Activated naive CD4-positive, alpha-beta T cell treated with anti-CD3 and anti-CD28 coated beads, Interleukin-2, amount 10 ng/mL, durations not matched to agents 7 days and 5 days (primary cell): ENCODE data around the gene RAB7B.

Experiments
- CTCF ChIA-PET: fragments of 350-600 bp; sonication (Branson Sonifier 250); formaldehyde crosslinking; loops from one replicate; lab custom pipeline; 2021; ENCODE audit warnings: antibody characterized with exemption; lab: Charles Lee
- DNase-seq: peaks from one replicate; pipeline ENCODE4 v3.0.0-alpha.2; 2020
- H3K27ac Mint-ChIP-seq: one replicate; pipeline ENCODE4 v1.8.0; 2021; ENCODE audit warnings: mild to moderate bottlenecking, moderate library complexity, mixed read lengths
- H3K27me3 Mint-ChIP-seq: one replicate; pipeline ENCODE4 v1.8.0; 2021; ENCODE audit warnings: mild to moderate bottlenecking, mixed read lengths
- H3K36me3 Mint-ChIP-seq: one replicate; pipeline ENCODE4 v1.8.0; 2021; ENCODE audit warnings: mixed read lengths
- H3K4me1 Mint-ChIP-seq: one replicate; pipeline ENCODE4 v1.8.0; 2021; ENCODE audit warnings: mixed read lengths
- H3K4me3 Mint-ChIP-seq: one replicate; pipeline ENCODE4 v1.8.0; 2021; ENCODE audit warnings: mild to moderate bottlenecking, moderate library complexity, mixed read lengths
- H3K9me3 Mint-ChIP-seq: one replicate; pipeline ENCODE4 v1.8.0; 2021; ENCODE audit warnings: mixed read lengths

Gene RAB7B

DNA sequence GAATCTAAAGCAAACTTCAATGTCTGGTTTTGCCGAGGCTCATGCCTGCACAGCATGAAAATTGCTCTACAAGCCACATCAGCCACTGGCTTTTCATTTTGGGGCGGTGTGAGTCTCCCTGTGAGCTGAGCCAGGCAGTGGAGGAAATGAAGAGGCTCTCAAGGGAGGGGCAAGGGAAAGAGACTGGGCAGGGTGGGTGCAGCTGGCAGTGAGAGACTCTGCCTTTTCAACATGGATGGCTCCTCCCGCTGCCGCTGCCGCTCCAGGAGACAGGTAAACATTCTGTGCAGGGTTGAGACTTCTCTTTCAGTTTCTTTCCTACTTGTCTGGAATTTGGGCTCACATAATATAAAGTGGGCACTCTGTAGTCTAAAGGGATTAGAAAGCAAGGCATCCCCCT, 31.8 kb upstream of the RAB7B start:
- peak; percentile 34 for DNase-seq
- peak overlapping the region; percentile 3 for H3K4me3 Mint-ChIP-seq
- CTCF ChIA-PET, result interaction anchor here (0.6 to 2.1 kb wide), 5 partner anchors 12 to 1000 kb away, joined by 3 to 6 read pairs (median 5); no protein-coding TSS in a partner anchor
- no peaks in the 10 kb centered on the region for H3K9me3 Mint-ChIP-seq
- no peaks in the 10 kb centered on the region for H3K36me3 Mint-ChIP-seq
- H3K4me1 Mint-ChIP-seq, result peaks cover 44% of the 10 kb centered on the region
- H3K27ac Mint-ChIP-seq, result no peak overlapping the region
- peaks cover 46% of the 10 kb centered on the region for H3K27me3 Mint-ChIP-seq

DNA sequence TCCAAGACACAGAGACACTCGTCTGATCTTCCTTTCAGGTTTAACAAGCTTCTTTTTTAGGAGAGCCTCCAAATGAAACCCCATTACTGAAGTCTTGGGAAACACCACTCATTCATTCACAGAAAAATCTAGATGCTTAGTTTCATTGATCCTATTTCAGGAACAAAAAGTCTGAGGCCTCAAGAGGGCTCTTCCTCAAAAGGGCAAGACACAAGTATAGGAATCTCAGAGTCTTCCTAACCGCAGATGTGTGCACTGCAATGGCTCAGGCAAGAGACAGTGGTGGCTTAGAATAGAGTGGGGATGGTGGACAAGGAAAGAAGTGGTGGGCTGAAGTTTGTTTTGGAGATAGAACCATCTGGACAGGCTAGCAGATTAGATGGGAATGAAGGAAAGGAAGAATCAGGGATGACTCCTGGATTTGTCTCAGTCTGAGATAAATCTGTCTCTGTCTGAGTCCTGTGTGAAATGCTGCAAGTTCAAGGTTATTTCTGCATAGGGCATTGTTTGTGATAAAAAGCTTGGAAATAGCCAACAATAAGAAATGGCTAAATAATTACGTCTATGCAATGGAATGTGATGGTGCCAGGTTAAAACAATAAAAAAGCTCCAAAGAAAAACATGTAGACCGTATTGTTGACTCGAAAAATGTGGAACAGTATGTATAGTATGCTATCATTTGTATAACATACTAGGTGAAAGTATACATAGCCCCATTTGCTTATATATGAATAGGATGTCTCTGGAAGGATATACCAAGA, 29.4 kb upstream of the RAB7B start:
- no peak overlapping the region for H3K4me3 Mint-ChIP-seq
- CTCF ChIA-PET, result interaction anchor here (0.7 to 5.7 kb wide), 6 partner anchors 13 to 73 kb away, joined by 3 to 164 read pairs (median 4); no protein-coding TSS in a partner anchor
- no peaks in the 10 kb centered on the region for H3K36me3 Mint-ChIP-seq
- H3K27ac Mint-ChIP-seq, result peak overlapping the region; percentile 30
- H3K27me3 Mint-ChIP-seq, result peaks cover 60% of the 10 kb centered on the region
- no peaks in the 10 kb centered on the region for H3K9me3 Mint-ChIP-seq
- peaks cover 28% of the 10 kb centered on the region for H3K4me1 Mint-ChIP-seq
- DNase-seq, result no peak

DNA sequence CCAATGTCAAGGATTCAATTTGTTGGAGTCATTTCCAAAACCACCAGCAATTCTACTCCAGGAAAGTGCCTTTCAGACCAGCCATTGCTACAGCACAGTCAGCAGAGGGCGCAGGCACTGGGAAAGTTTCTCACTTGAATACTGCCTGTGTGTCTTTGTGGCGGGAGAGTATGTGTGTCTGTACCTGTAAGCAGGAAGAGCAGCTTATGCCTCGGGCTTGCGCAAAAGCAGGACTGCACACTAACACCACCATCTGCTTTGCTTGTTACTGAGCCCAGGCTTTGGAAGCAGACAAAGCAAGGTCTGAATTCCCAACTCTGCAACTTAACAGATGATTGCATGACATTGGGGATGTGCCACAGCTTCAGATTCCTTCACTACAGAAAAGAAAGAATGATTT, 27.5 kb upstream of the RAB7B start:
- CTCF ChIA-PET, result interaction anchor here (0.7 to 5.7 kb wide), 19 partner anchors 9 to 633 kb away, joined by 3 to 164 read pairs (median 5); no protein-coding TSS in a partner anchor
- DNase-seq, result peak; percentile 85
- Mint-ChIP-seq H3K27me3 (peaks cover 62% of the 10 kb centered on the region), H3K36me3 (no peaks in the 10 kb centered on the region), H3K4me1 (peaks cover 23% of the 10 kb centered on the region), H3K9me3 (no peaks in the 10 kb centered on the region), H3K4me3 (no peak overlapping the region), H3K27ac (no peak overlapping the region)

DNA sequence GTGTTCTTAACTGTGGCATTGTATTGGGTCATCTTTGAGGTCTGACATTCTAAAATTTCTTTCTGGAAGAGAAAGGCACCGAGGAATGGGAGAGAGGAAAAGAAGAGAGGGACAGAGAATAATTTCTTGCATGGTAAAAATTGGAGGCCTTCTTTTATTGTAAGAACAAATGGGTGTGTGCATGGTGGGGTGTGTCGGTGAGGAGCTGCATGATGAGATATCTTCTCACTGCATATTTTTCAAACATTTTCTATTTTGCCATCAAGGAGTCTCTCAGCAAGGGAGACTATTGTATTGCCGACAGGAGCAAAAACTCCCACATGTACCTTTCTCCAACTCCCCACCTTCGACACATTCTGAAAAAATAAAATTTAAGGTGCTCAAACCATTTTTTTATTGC, 27.0 kb upstream of the RAB7B start:
- Mint-ChIP-seq H3K4me3 (no peak overlapping the region), H3K27ac (no peak overlapping the region), H3K36me3 (no peaks in the 10 kb centered on the region), H3K9me3 (no peaks in the 10 kb centered on the region), H3K27me3 (peaks cover 58% of the 10 kb centered on the region), H3K4me1 (peaks cover 21% of the 10 kb centered on the region)
- CTCF ChIA-PET, result interaction anchor here (0.8 to 5.7 kb wide), 18 partner anchors 10 to 634 kb away, joined by 3 to 164 read pairs (median 6); no protein-coding TSS in a partner anchor
- DNase-seq, result no peak

DNA sequence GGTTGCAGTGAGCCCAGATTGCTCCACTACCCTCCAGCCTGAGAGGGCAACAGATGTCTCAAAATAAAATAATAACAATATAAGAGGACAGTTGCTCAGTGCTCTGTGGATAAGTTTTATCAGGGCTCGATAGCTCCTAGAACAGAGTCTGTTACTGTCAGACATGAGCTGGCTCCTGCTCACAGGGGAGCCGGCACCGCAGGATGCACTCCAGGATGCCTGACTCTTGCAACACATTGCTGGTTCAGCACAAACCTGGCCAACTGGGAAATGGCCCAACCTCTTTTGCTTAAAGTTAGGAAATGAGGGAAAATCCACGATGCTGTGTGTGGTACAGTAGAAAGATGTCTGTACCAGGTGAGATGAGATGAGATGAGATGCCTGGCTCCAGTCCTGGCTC, 26.3 kb upstream of the RAB7B start:
- CTCF ChIA-PET, result interaction anchor here (0.7 to 5.7 kb wide), 16 partner anchors 11 to 247 kb away, joined by 3 to 164 read pairs (median 4); no protein-coding TSS in a partner anchor
- H3K36me3 Mint-ChIP-seq, result no peaks in the 10 kb centered on the region
- H3K9me3 Mint-ChIP-seq, result no peaks in the 10 kb centered on the region
- no peak for DNase-seq
- H3K4me1 Mint-ChIP-seq, result peaks cover 14% of the 10 kb centered on the region
- no peak overlapping the region for H3K27ac Mint-ChIP-seq
- no peak overlapping the region for H3K4me3 Mint-ChIP-seq
- peaks cover 53% of the 10 kb centered on the region for H3K27me3 Mint-ChIP-seq

DNA sequence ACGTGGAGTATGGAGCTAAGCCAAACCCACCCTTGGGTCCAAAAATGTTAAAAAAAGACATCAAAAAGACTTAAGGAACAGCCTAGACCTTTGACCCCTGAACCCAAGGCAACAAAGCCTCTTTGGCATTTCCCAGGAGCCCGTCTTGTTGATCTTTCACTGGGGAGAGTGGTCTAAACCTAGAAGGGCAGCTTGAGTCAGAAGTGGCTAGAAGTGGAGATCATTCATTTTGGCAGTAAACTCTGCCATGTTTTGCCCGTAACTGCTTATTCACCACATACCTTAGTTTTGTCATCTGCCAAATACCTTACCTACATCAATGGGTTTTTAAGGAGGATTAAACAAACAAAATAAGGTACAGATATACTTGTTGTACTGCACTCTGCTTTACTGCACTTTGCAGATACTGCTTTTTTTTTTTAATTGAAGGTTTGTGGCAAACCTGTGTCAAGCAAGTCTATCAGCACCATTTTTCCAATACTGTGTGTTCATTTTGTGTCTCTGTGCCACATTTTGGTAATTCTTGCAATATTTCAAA, 22.2 kb upstream of the RAB7B start:
- Mint-ChIP-seq H3K4me3 (no peak overlapping the region), H3K27ac (no peak overlapping the region), H3K9me3 (no peaks in the 10 kb centered on the region), H3K4me1 (no peaks in the 10 kb centered on the region), H3K36me3 (no peaks in the 10 kb centered on the region), H3K27me3 (peaks cover 74% of the 10 kb centered on the region)
- CTCF ChIA-PET, result no interaction called here
- DNase-seq, result no peak

DNA sequence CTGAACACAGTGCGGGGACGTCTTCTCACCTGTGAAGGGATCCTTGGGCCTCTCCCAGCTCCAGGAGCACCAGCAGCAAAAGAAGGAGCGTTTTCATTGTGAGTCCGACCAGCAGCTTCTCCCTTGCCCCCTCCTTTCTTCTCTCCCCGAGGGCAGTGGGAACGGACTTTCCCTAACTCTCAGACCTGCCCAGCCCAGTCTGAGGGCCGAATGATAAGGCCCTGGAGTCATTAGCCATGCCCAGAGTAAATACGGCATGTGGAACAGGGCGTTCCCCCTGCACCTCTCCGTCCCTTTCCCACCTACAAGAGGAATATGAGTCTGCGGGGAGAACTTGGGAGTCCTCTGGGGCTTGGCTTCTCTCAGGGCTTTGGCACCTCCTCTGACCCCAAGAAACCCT, 20.5 kb upstream of the RAB7B start, which contains the start of gene CTSE:
Gene CTSE (minus strand): TSS at position 201 of the 400 bp plus-strand sequence. CDS start 104 bp downstream, at position 97.
- Mint-ChIP-seq H3K4me3 (no peak within 1 kb of the TSS), H3K27me3 (peaks cover 66% of the 10 kb centered on the region), H3K27ac (no peak within 1 kb of the TSS), H3K9me3 (no peaks in the 10 kb centered on the region), H3K36me3 (no peaks in the 10 kb centered on the region), H3K4me1 (no peaks in the 10 kb centered on the region)
- DNase-seq, result no peak
- CTCF ChIA-PET, result interaction anchor here (0.9 to 1.8 kb wide), 2 partner anchors 47 to 365 kb away, joined by 3 to 6 read pairs; no protein-coding TSS in a partner anchor

DNA sequence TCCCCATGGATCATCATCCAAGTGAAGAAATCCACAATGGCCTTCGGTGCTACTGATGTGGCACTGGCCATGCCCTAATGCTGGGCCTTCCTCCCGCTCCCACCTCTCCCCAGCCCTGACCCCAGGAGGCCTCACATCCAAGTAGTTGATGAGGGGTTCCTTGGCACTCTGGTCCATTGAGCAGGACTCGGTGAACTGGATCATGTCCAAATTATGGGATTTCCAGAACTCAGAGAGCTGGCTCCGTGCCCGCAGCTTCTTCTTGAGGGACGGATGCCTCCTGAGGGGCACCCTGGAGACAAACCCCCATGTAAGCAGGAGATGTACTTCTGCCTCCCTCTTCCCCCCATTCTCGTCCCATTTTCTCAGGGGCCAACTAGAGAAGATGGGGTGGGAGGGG, 19.6 kb upstream of the RAB7B start:
- Mint-ChIP-seq H3K4me3 (no peak overlapping the region), H3K27ac (no peak overlapping the region), H3K4me1 (no peaks in the 10 kb centered on the region), H3K27me3 (peaks cover 64% of the 10 kb centered on the region), H3K36me3 (no peaks in the 10 kb centered on the region), H3K9me3 (no peaks in the 10 kb centered on the region)
- CTCF ChIA-PET, result interaction anchor here (0.9 to 1.8 kb wide), 2 partner anchors 46 to 364 kb away, joined by 3 to 6 read pairs; no protein-coding TSS in a partner anchor
- DNase-seq, result no peak

DNA sequence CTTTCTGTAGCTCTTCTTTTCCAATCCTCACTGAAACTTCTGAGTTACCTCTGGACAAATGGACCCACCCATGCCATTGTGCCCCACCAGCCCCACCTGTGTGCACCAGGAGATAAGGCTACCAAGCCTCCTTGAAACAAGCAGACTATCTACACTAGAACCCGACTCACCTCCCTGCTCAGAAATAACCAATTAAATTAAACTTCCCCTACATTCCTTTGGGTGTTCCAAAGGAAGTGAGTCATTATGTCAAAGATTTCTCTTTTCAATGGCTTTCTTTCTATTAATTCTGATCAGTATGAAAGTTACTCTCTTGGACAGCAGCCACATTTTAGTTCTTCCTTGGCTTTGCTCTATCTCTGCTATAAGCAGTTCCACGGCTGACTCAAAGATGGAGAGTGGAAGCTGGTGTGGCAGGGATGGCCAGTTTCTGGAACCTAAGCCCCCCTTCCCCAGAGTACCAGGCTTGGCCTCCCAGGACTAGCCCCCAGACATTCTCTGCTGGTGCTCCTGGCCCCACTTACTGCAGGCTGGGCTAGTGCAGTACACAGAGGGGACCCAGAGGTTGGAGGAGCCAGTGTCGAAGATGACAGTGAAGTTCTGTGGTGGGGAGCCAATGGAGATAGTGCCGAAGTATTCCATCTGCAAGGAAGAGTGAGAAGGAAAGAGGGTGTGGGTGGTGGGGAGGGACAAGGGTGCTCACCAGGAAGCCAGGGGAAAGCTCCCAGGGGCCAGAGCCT, 18.6 kb upstream of the RAB7B start:
- peaks cover 56% of the 10 kb centered on the region for H3K27me3 Mint-ChIP-seq
- no peaks in the 10 kb centered on the region for H3K9me3 Mint-ChIP-seq
- CTCF ChIA-PET, result no interaction called here
- no peaks in the 10 kb centered on the region for H3K4me1 Mint-ChIP-seq
- no peak overlapping the region for H3K27ac Mint-ChIP-seq
- H3K36me3 Mint-ChIP-seq, result no peaks in the 10 kb centered on the region
- no peak overlapping the region for H3K4me3 Mint-ChIP-seq
- no peak for DNase-seq

DNA sequence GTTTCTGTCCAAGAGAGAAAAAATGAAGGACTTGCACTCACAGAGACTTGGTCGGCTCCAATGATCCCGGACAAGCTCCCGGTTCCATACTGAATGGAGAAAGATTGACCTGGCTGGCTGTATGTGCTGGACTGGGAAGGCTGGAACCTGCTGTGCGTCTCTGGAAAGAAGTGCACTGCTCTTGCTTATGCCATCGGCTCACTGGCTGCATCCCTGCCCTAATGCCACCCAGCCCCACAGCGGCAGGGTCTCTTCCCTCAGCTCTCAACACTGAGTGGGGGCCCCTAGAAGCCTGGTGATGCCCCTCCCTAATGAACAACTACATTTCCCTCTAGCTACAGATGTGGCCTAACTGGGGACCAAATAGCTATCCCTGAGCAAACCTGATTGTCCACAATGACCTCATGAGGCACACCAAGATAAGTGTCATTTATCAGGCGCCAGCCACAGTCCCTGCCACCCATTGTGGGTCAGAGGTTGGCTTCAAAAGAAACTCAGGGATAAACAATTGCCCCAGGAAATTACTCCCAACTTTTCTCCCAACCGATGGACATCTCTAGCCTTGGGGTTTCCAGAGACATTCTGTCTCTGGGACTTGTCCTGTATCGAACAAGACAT, 17.9 kb upstream of the RAB7B start:
- peaks cover 52% of the 10 kb centered on the region for H3K27me3 Mint-ChIP-seq
- no peak for DNase-seq
- H3K4me1 Mint-ChIP-seq, result no peaks in the 10 kb centered on the region
- no peaks in the 10 kb centered on the region for H3K36me3 Mint-ChIP-seq
- H3K9me3 Mint-ChIP-seq, result no peaks in the 10 kb centered on the region
- H3K27ac Mint-ChIP-seq, result no peak overlapping the region
- no peak overlapping the region for H3K4me3 Mint-ChIP-seq
- CTCF ChIA-PET, result no interaction called here

DNA sequence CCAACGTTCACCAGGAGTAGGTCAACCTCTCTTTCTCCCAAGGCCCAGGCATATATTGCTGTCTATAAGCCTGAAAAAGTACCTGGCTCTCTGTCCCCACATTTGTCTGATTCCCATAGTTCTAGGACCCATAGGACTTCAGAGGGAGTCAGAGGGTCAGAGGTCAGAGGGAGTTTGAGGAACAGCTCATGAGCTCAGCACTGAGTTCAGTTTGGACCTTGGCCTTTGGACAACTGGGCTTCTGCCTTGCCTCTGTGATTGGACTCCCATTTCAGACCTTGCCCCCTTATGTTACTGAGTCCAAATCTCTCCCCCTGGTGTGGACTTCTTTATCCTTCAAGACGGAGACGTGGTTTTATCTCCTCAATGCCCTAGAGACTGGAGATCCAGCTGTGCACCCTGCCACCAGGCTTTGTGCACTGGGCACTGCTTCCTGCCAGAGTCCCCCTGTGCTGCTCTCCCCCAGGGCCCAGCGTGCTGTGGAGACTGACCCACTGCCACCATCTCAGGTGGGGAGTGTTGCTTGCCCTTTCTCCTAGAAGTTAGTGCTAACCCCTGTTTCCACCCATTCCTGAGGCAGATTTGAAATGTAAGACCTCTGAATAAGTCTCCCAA, 17.3 kb upstream of the RAB7B start:
- H3K27me3 Mint-ChIP-seq, result peaks cover 52% of the 10 kb centered on the region
- H3K4me3 Mint-ChIP-seq, result no peak overlapping the region
- CTCF ChIA-PET, result no interaction called here
- DNase-seq, result no peak
- no peak overlapping the region for H3K27ac Mint-ChIP-seq
- no peaks in the 10 kb centered on the region for H3K36me3 Mint-ChIP-seq
- no peaks in the 10 kb centered on the region for H3K4me1 Mint-ChIP-seq
- no peaks in the 10 kb centered on the region for H3K9me3 Mint-ChIP-seq

DNA sequence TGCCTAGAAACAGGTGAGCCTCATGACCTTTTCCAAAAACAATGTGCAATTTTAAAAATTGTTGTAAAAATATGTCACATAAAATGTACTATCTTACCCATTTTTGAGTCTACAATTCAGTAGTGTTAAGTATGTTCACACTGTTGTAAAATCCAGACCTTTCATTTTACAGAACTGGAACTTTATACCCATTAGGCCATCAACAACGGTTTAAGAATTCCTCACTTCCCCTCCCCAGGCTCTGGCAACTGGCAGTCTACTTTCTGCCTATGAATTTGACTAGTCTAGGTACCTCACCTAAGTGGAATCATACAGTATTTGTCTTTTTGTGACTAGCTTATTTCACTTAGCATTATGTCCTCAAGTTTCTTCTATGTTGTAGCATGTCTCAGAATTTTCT, 11.9 kb upstream of the RAB7B start:
- Mint-ChIP-seq H3K9me3 (no peaks in the 10 kb centered on the region), H3K36me3 (no peaks in the 10 kb centered on the region), H3K4me3 (no peak overlapping the region), H3K4me1 (peaks cover 28% of the 10 kb centered on the region), H3K27ac (no peak overlapping the region), H3K27me3 (peaks cover 17% of the 10 kb centered on the region)
- no peak for DNase-seq
- CTCF ChIA-PET, result interaction anchor here (1.4 kb wide), 1 partner anchor 14 kb away, joined by 4 read pairs; no protein-coding TSS in a partner anchor

DNA sequence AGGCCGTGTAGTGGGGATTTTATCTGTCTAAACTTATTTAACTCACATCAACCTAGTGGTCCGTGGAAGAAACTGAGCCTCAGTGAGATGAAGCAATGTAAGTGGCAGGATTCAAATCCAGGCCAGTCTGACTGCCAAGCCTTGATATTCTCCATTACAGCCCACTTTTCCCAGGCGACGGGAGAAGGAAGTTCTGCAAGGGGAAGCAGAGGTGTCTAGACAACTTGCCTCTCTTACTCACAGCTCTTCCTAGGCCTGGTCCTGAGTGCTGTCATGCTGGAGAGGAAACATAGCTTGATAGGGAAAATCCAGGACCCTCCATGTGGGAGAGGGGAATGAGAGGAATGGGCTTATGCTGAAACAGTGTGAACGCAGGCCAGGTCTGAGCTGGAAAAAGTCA, 11.4 kb upstream of the RAB7B start:
- DNase-seq, result no peak
- H3K36me3 Mint-ChIP-seq, result no peaks in the 10 kb centered on the region
- CTCF ChIA-PET, result interaction anchor here (1.4 kb wide), 1 partner anchor 14 kb away, joined by 4 read pairs; no protein-coding TSS in a partner anchor
- H3K27ac Mint-ChIP-seq, result no peak overlapping the region
- H3K9me3 Mint-ChIP-seq, result no peaks in the 10 kb centered on the region
- H3K4me1 Mint-ChIP-seq, result peaks cover 28% of the 10 kb centered on the region
- H3K4me3 Mint-ChIP-seq, result no peak overlapping the region
- peaks cover 17% of the 10 kb centered on the region for H3K27me3 Mint-ChIP-seq
